Endothelial cell of umbilical vein (primary cell): ENCODE results near the gene HOXD3. TPM values are rescaled to one million over a fixed set of nuclear protein-coding genes. Genes with fewer than 3 reads are reported as not detected.
A peak's percentile ranks its signal among the peaks of the same experiment; 100 is the strongest.

Source experiments
- BruUV-seq: library from RNA; stranded (reverse); fragments of 400-500 nt; replicated peaks from 2 replicates; lab custom pipeline; 2021; lab: Mats Ljungman, UMichigan
- CTCF ChIA-PET: fragments of 300-600, 350-600 bp; sonication (Branson Sonifier 250); formaldehyde crosslinking; loops from one replicate; lab custom pipeline; 2021; ENCODE audit warnings: antibody characterized with exemption, inconsistent platforms; lab: Charles Lee
- POLR2A ChIA-PET: fragments of 300-600, 350-600 bp; sonication (Branson Sonifier 250); formaldehyde crosslinking; loops from one replicate; lab custom pipeline; 2021; ENCODE audit warnings: antibody characterized with exemption, inconsistent platforms; lab: Charles Lee
- DNase-seq: peaks from one replicate; pipeline ENCODE4 v3.0.0-alpha.2; 2011; ENCODE audit warnings: low read depth, low spot score
- FAIRE-seq: peaks from 2 replicates; lab custom pipeline; 2011; peaks lifted over from hg19 to GRCh38; lab: Jason Lieb, UNC
- H2AFZ ChIP-seq: 2 replicates; pipeline ENCODE4 v1.6.0; 2012; ENCODE audit warnings: low read depth, low read length, control low read depth, inconsistent platforms
- H3K27ac ChIP-seq: 2 replicates; pipeline ENCODE4 v1.5.1; 2011; ENCODE audit warnings: low read depth, mild to moderate bottlenecking, control low read depth, low read length, moderate library complexity; ENCODE audit not compliant: insufficient read depth
- H3K27me3 ChIP-seq, 2 experiments: 2 replicates each; pipeline versions ENCODE4 v1.6.0 to v1.6.1; 2011; ENCODE audit warnings: low read length in 2 of 2, mixed read lengths in 1 of 2; ENCODE audit not compliant: control insufficient read depth in 2 of 2, insufficient read depth in 2 of 2
- H3K36me3 ChIP-seq, 2 experiments: 2 replicates in 1 of 2; 3 replicates in 1 of 2; pipeline ENCODE4 v1.5.1; 2011; ENCODE audit warnings: low read length in 2 of 2, mild to moderate bottlenecking in 1 of 2, moderate library complexity in 1 of 2; ENCODE audit not compliant: control insufficient read depth in 2 of 2, insufficient read depth in 2 of 2; ENCODE audit errors: extremely low read depth in 1 of 2
- H3K4me1 ChIP-seq: 3 replicates; pipeline ENCODE4 v1.5.1; 2011; ENCODE audit warnings: mild to moderate bottlenecking, low read length; ENCODE audit not compliant: control insufficient read depth, insufficient read depth; ENCODE audit errors: extremely low read depth
- H3K4me2 ChIP-seq: 2 replicates; pipeline ENCODE4 v1.6.1; 2011; ENCODE audit warnings: low read length, control low read depth, mixed read lengths; ENCODE audit not compliant: insufficient read depth
- H3K4me3 ChIP-seq, 3 experiments: fragments of 200-600 bp in 1 of 3; sonication (generic), shearing (Covaris generic) in 1 of 3; replicated peaks in 1 of 3; 2 replicates each; pipeline ENCODE4 v1.5.1; 2011 to 2016; ENCODE audit warnings: control low read depth in 3 of 3, low read length in 3 of 3, mild to moderate bottlenecking in 2 of 3, inconsistent platforms in 1 of 3, low read depth in 1 of 3, moderate library complexity in 1 of 3; ENCODE audit not compliant: insufficient read depth in 1 of 3
- H3K79me2 ChIP-seq: 2 replicates; pipeline ENCODE4 v1.6.0; 2012; ENCODE audit warnings: low read length, inconsistent platforms; ENCODE audit not compliant: control insufficient read depth, insufficient read depth
- H3K9ac ChIP-seq: replicated peaks from 2 replicates; pipeline ENCODE3; 2011; ENCODE audit warnings: low read length, control low read depth; ENCODE audit not compliant: insufficient read depth; ENCODE audit errors: extremely low read depth
- H3K9me1 ChIP-seq: replicated peaks from 3 replicates; pipeline ENCODE4 v1.6.0; 2011; ENCODE audit warnings: mild to moderate bottlenecking, low read length; ENCODE audit not compliant: control insufficient read depth, insufficient read depth; ENCODE audit errors: extremely low read depth
- H3K9me3 ChIP-seq: replicated peaks from 2 replicates; pipeline ENCODE4 v1.5.1; 2012; ENCODE audit warnings: low read length, inconsistent platforms; ENCODE audit not compliant: control insufficient read depth, insufficient read depth
- H4K20me1 ChIP-seq: replicated peaks from 2 replicates; pipeline ENCODE3; 2011; ENCODE audit warnings: mild to moderate bottlenecking, low read length; ENCODE audit not compliant: control insufficient read depth, insufficient read depth; ENCODE audit errors: extremely low read depth
- CTCF ChIP-seq, 2 donors: IDR thresholded peaks; 1 replicate in 1 of 2; 2 replicates in 1 of 2; pipeline ENCODE4 v1.5.1; 2011; ENCODE audit warnings: low read length in 2 of 2, mild to moderate bottlenecking in 2 of 2, moderate library complexity in 2 of 2, control low read depth in 1 of 2, inconsistent platforms in 1 of 2, low read depth in 1 of 2; ENCODE audit not compliant: insufficient read depth in 1 of 2; ENCODE audit errors: extremely low read depth in 1 of 2
- FOS ChIP-seq: IDR thresholded peaks from 2 replicates; pipeline ENCODE4 v1.6.1; 2011; ENCODE audit warnings: mild to moderate bottlenecking, low read length, moderate library complexity, borderline replicate concordance; ENCODE audit not compliant: insufficient read depth
- GATA2 ChIP-seq: IDR thresholded peaks from 2 replicates; pipeline ENCODE4 v1.7.0; 2011; ENCODE audit warnings: low read depth, mild to moderate bottlenecking, moderate library complexity, mixed read lengths, low read length; ENCODE audit not compliant: insufficient read length, insufficient read depth
- MAX ChIP-seq: IDR thresholded peaks from 2 replicates; pipeline ENCODE4 v1.6.1; 2011; ENCODE audit not compliant: insufficient read depth, insufficient read length
- MYC ChIP-seq: IDR thresholded peaks from one replicate; pipeline ENCODE4 v1.6.1; 2011; ENCODE audit warnings: mild to moderate bottlenecking, low read depth, low read length
- POLR2A ChIP-seq: IDR thresholded peaks from 2 replicates; pipeline ENCODE4 v1.6.1; 2012; ENCODE audit warnings: low read depth, mild to moderate bottlenecking, control low read depth, low read length
- POLR2AphosphoS5 ChIP-seq: IDR thresholded peaks from 2 replicates; pipeline ENCODE4 v1.6.1; 2012; ENCODE audit warnings: low read depth, mild to moderate bottlenecking, control low read depth, low read length, moderate library complexity; ENCODE audit not compliant: insufficient read depth
- dilution Hi-C: fragments of 300-500 bp; cut with MboI; formaldehyde crosslinking; loops from one replicate; pipeline ENCODE4 v1.15.0; 2019; ENCODE audit warnings: low sequenced_read_pairs; ENCODE audit not compliant: extremely low pct_ligation_motif_present
- intact Hi-C: fragments of 100-400 bp; cut with micrococcal nuclease; formaldehyde crosslinking; loops from one replicate; pipeline ENCODE4 v1.10.0; 2022
- polyA plus RNA-seq, 4 experiments: library from polyadenylated mRNA; depleted of rRNA in 3 of 4; stranded (reverse) in 3 of 4; unstranded in 1 of 4; fragments of >200 nt; gene quantifications; 2 replicates each; pipeline versions ENCODE4 v1.2.1 to v1.2.3, GENCODE V29; 2011 to 2012; ENCODE audit warnings: missing spikeins in 1 of 4
- total RNA-seq: library from RNA; stranded (reverse); gene quantifications from 2 replicates; pipeline ENCODE4 v1.2.3, GENCODE V29; 2021

The HOXD3 gene
- total and polyA plus RNA-seq, 2 donors (not counting 3 experiments of a cell fraction or from before 2014, with no cell fraction given): 2.9 to 20.9 TPM

GRCh38 chr2:176122683-176123410, 34.3 kb upstream of the HOXD3 start, which contains the start of gene HOXD9:
Gene HOXD9 (plus strand): TSS chr2:176122719. CDS start chr2:176122769, 50 bp downstream.
- no peaks in the 10 kb centered on the region for H4K20me1 ChIP-seq
- no peak for FAIRE-seq
- peak within 1 kb of the TSS; percentile 49 to 77 (median 61) for H3K4me3 ChIP-seq
- intact Hi-C loops (no loop called here), dilution Hi-C loops (no loop called here)
- peaks cover 17% of the 10 kb centered on the region for H3K4me1 ChIP-seq
- H3K9ac ChIP-seq: peak within 1 kb of the TSS; percentile 17
- peaks cover 37 to 47% of the 10 kb centered on the region in 2 experiments for H3K27me3 ChIP-seq
- ChIA-PET CTCF (interaction anchor here (0.9 to 4.7 kb wide), 16 partner anchors 8 to 1042 kb away, joined by 3 to 28 read pairs (median 4); no protein-coding TSS in a partner anchor), POLR2A (interaction anchor here (1.1 kb wide), 1 partner anchor 1141 kb away, joined by 3 read pairs; no protein-coding TSS in a partner anchor)
- peak within 1 kb of the TSS; percentile 80 for H3K4me2 ChIP-seq
- no peaks in the 10 kb centered on the region for H3K9me1 ChIP-seq
- H3K27ac ChIP-seq: no peak within 1 kb of the TSS
- no peaks in the 10 kb centered on the region for H3K9me3 ChIP-seq
- no peak for TF ChIP-seq GATA2
- peak; percentile 62 for TF ChIP-seq POLR2AphosphoS5
- TF ChIP-seq POLR2A: peak; percentile 62
- TF ChIP-seq MAX: peak; percentile 84
- H2AFZ ChIP-seq: peak within 1 kb of the TSS; percentile 89
- no peaks in the 10 kb centered on the region for H3K79me2 ChIP-seq
- DNase-seq: peak; percentile 84
- no TSS peak for BruUV-seq
- no peaks in the 10 kb centered on the region for H3K36me3 ChIP-seq

GRCh38 chr2:176123411-176124109, 33.5 kb upstream of the HOXD3 start:
- TF ChIP-seq POLR2AphosphoS5 (no peak), FOS (no peak), MYC (no peak), CTCF (IDR thresholded peaks at IDR 0.05; ENCODE audit: extremely low read depth in 1 of 2, insufficient read depth in 1 of 2, low read depth in 1 of 2, low read length in 2 of 2) (no peak)
- TSS peak; percentile 21 for BruUV-seq
- H3K27me3 ChIP-seq: peaks cover 30 to 40% of the 10 kb centered on the region in 2 experiments
- no peaks in the 10 kb centered on the region for H3K79me2 ChIP-seq
- DNase-seq: peak; percentile 48
- peak overlapping the region; percentile 49 to 77 (median 61) for H3K4me3 ChIP-seq
- dilution Hi-C loops: no loop called here
- peak overlapping the region; percentile 17 for H3K9ac ChIP-seq
- H4K20me1 ChIP-seq: no peaks in the 10 kb centered on the region
- ChIA-PET CTCF (interaction anchor here (1.0 to 4.7 kb wide), 10 partner anchors 8 to 1041 kb away, joined by 3 to 28 read pairs (median 11); no protein-coding TSS in a partner anchor), POLR2A (no interaction called here)
- H3K9me1 ChIP-seq: no peaks in the 10 kb centered on the region
- H2AFZ ChIP-seq: peak overlapping the region; percentile 89
- intact Hi-C loops: no loop called here
- no peaks in the 10 kb centered on the region for H3K36me3 ChIP-seq
- peaks cover 23% of the 10 kb centered on the region for H3K4me1 ChIP-seq
- H3K9me3 ChIP-seq: no peaks in the 10 kb centered on the region
- peak overlapping the region; percentile 80 for H3K4me2 ChIP-seq
- no peak overlapping the region for H3K27ac ChIP-seq
- FAIRE-seq: peak; percentile 42
